Muscle of back (tissue), 10 donors: ENCODE results near the gene MAPK1IP1L. TPM values are rescaled to one million over a fixed set of nuclear protein-coding genes. Genes with fewer than 3 reads are reported as not detected.

Source experiments
- polyA plus RNA-seq, 10 donors: library from polyadenylated mRNA; unstranded; fragments of 120-200 nt; gene quantifications; one replicate each; pipeline ENCODE4 v1.2.1, GENCODE V29; 2013; ENCODE audit not compliant: insufficient read length in 10 of 10

MAPK1IP1L gene
- polyA plus RNA-seq, 10 donors: 48.8 to 66.6 (median 61.0) TPM

Other genes starting within 250 kb of the MAPK1IP1L start
- 1 to 10 TPM; 3.5 to 6.8 (median 4.5) TPM for gene GCH1, start 148.8 kb upstream of the MAPK1IP1L start, polyA plus RNA-seq
- gene WDHD1, start 24.5 kb upstream of the MAPK1IP1L start, polyA plus RNA-seq: 10 to 100 TPM in 3 of 10 donors, 1 to 10 TPM in 7; 7.0 to 11.7 (median 8.7) TPM
- gene SOCS4, start 24.4 kb upstream of the MAPK1IP1L start, polyA plus RNA-seq: 10 to 100 TPM in 7 of 10 donors, 1 to 10 TPM in 3; 7.5 to 13.8 (median 11.3) TPM
- gene LGALS3, start 77.6 kb downstream of the MAPK1IP1L start, polyA plus RNA-seq: 10 to 100 TPM; 26.6 to 80.8 (median 36.5) TPM
- gene DLGAP5, start 139.9 kb downstream of the MAPK1IP1L start, polyA plus RNA-seq: 10 to 100 TPM in 9 of 10 donors, 1 to 10 TPM in 1; 9.5 to 23.0 (median 14.2) TPM
- gene FBXO34, start 219.8 kb downstream of the MAPK1IP1L start, polyA plus RNA-seq: 10 to 100 TPM; 16.2 to 21.6 (median 19.1) TPM